Left ventricle myocardium inferior (tissue), 1 donor: ENCODE data around the gene C1orf21. TPM values are rescaled to one million over a fixed set of nuclear protein-coding genes. Genes with fewer than 3 reads are reported as not detected.

Source experiments
- DNase-seq: peaks from one replicate; pipeline ENCODE4 v3.0.0-alpha.2; 2020
- H3K27ac ChIP-seq: fragments of 200-600 bp; replicated peaks from 2 replicates; pipeline ENCODE4 v1.8.0; 2021
- H3K27me3 ChIP-seq: fragments of 200-600 bp; 2 replicates; pipeline ENCODE4 v1.8.0; 2021; ENCODE audit warnings: low read depth
- H3K36me3 ChIP-seq: fragments of 200-600 bp; 2 replicates; pipeline ENCODE4 v1.8.0; 2021
- H3K4me1 ChIP-seq: fragments of 200-600 bp; 2 replicates; pipeline ENCODE4 v1.8.0; 2021
- H3K4me3 ChIP-seq: fragments of 200-600 bp; 2 replicates; pipeline ENCODE4 v1.8.0; 2021; ENCODE audit warnings: mild to moderate bottlenecking, moderate library complexity
- H3K9me3 ChIP-seq: fragments of 200-600 bp; replicated peaks from 2 replicates; pipeline ENCODE4 v1.8.0; 2021
- CTCF ChIP-seq: fragments of 200-600 bp; IDR thresholded peaks from 2 replicates; pipeline ENCODE4 v1.8.0; 2021; ENCODE audit warnings: antibody characterized with exemption, mild to moderate bottlenecking, borderline replicate concordance
- intact Hi-C: fragments of 100-400 bp; cut with micrococcal nuclease; formaldehyde crosslinking; loops from one replicate; pipeline ENCODE4 v1.11.0; 2022
- total RNA-seq: library from RNA; stranded (reverse); fragmentation: NEBNext Ultra II Directional; extraction: Animal tissue kit (Norgen Biotek cat#: 25700); gene quantifications from one replicate; pipeline ENCODE4 v1.2.1, GENCODE V29; 2021
- donor health status: DM: no; HTN: yes; CAD: no; lungs with severe emphysema.

C1orf21 gene
- total RNA-seq, 1 donor from 2014 or later = 79.9 TPM

GRCh38 chr1:184437291-184437690 lies 50.5 kb downstream of the C1orf21 start:
- Histone ChIP-seq H3K4me1 (peaks cover 33% of the 10 kb centered on the region), H3K9me3 (no peaks in the 10 kb centered on the region), H3K27ac (no peak overlapping the region), H3K36me3 (no peaks in the 10 kb centered on the region), H3K4me3 (no peak overlapping the region), H3K27me3 (no peaks in the 10 kb centered on the region)
- DNase-seq = no peak
- TF ChIP-seq CTCF = no peak
- intact Hi-C loops = no loop called here

- Histone ChIP-seq H3K36me3 (no peaks in the 10 kb centered on the region), H3K27me3 (no peaks in the 10 kb centered on the region), H3K27ac (no peak overlapping the region), H3K4me1 (peaks cover 38% of the 10 kb centered on the region), H3K4me3 (no peak overlapping the region), H3K9me3 (no peaks in the 10 kb centered on the region)
- DNase-seq = no peak
- TF ChIP-seq CTCF = no peak
- intact Hi-C loops = no loop called here
Observed at GRCh38 chr1:184438363-184438762, 51.5 kb downstream of the C1orf21 start.

- no peak overlapping the region for H3K27ac ChIP-seq
- no peaks in the 10 kb centered on the region for H3K36me3 ChIP-seq
- peaks cover 68% of the 10 kb centered on the region for H3K4me1 ChIP-seq
- no peak for TF ChIP-seq CTCF
- DNase-seq = no peak
- H3K9me3 ChIP-seq = no peaks in the 10 kb centered on the region
- no peak overlapping the region for H3K4me3 ChIP-seq
- H3K27me3 ChIP-seq = no peaks in the 10 kb centered on the region
- intact Hi-C loops = no loop called here
Observed at GRCh38 chr1:184442260-184442659, 55.4 kb downstream of the C1orf21 start.

GRCh38 chr1:184443201-184443600 lies 56.4 kb downstream of the C1orf21 start:
- TF ChIP-seq CTCF = no peak
- no peaks in the 10 kb centered on the region for H3K9me3 ChIP-seq
- no peaks in the 10 kb centered on the region for H3K27me3 ChIP-seq
- DNase-seq = no peak
- no peaks in the 10 kb centered on the region for H3K36me3 ChIP-seq
- peaks cover 65% of the 10 kb centered on the region for H3K4me1 ChIP-seq
- no peak overlapping the region for H3K4me3 ChIP-seq
- intact Hi-C loops = no loop called here
- H3K27ac ChIP-seq = peak overlapping the region; percentile 9

GRCh38 chr1:184443624-184444023 lies 56.8 kb downstream of the C1orf21 start:
- Histone ChIP-seq H3K9me3 (no peaks in the 10 kb centered on the region), H3K27ac (peak overlapping the region; percentile 9), H3K27me3 (no peaks in the 10 kb centered on the region), H3K36me3 (no peaks in the 10 kb centered on the region), H3K4me3 (no peak overlapping the region), H3K4me1 (peaks cover 61% of the 10 kb centered on the region)
- no peak for DNase-seq
- intact Hi-C loops = no loop called here
- TF ChIP-seq CTCF = no peak

GRCh38 chr1:184445997-184446396 lies 59.2 kb downstream of the C1orf21 start:
- Histone ChIP-seq H3K27ac (peak overlapping the region; percentile 49), H3K4me1 (peaks cover 61% of the 10 kb centered on the region), H3K4me3 (no peak overlapping the region), H3K9me3 (no peaks in the 10 kb centered on the region), H3K36me3 (no peaks in the 10 kb centered on the region), H3K27me3 (no peaks in the 10 kb centered on the region)
- intact Hi-C loops = no loop called here
- no peak for DNase-seq
- TF ChIP-seq CTCF = no peak
